PFSK-1 (cell line): ENCODE measurements around the gene PRRC2B.

Experiments used
- POLR2AphosphoS5 ChIP-seq: IDR thresholded peaks from 2 replicates; pipeline ENCODE4 v1.6.1; 2012; ENCODE audit warnings: low read depth, mild to moderate bottlenecking, control low read depth, low read length, moderate library complexity
- REST ChIP-seq, 2 experiments: IDR thresholded peaks; 2 replicates each; pipeline versions ENCODE4 v1.6.1 to v1.8.0; 2011 to 2012; ENCODE audit warnings: low read depth in 2 of 2, low read length in 2 of 2, control low read depth in 1 of 2, inconsistent platforms in 1 of 2, mild to moderate bottlenecking in 1 of 2, moderate library complexity in 1 of 2; ENCODE audit not compliant: insufficient read depth in 1 of 2
- TAF1 ChIP-seq: IDR thresholded peaks from 2 replicates; pipeline ENCODE4 v1.6.1; 2012; ENCODE audit warnings: low read length, control low read depth, borderline replicate concordance; ENCODE audit not compliant: insufficient read depth

- no peak; the same call in none of the 2 replicates for TF ChIP-seq POLR2AphosphoS5
- no peak for TF ChIP-seq REST (IDR thresholded peaks at IDR 0.05; ENCODE audit: insufficient read depth in 1 of 2, low read depth in 2 of 2, low read length in 2 of 2)
- no peak for TF ChIP-seq TAF1
Observed at GRCh38 chr9:131523451-131524435, 129.9 kb downstream of the PRRC2B start.
